NCI-H460 (cell line): ENCODE results near the gene DDX60. TPM values are rescaled to one million over a fixed set of nuclear protein-coding genes. Genes with fewer than 3 reads are reported as not detected.
"Not testable (repeated sequence)": the region's sequence is repeated elsewhere in the genome, so short reads cannot be mapped to it uniquely, and the experiment has no call there.

Experiments
- DNase-seq: peaks from one replicate; pipeline ENCODE4 v3.0.0-alpha.2; 2016; ENCODE audit warnings: low read depth; ENCODE audit errors: extremely low read depth
- total RNA-seq: library from RNA; depleted of rRNA; stranded (reverse); fragments of >200 nt; shearing (Covaris generic); gene quantifications from 2 replicates; pipeline ENCODE4 v1.2.3, GENCODE V29; 2014

The DDX60 gene
- total RNA-seq, 1 experiment from 2014 or later: 5.3 TPM

GRCh38 chr4:168293386-168293975 lies 25.1 kb downstream of the DDX60 start:
- DNase-seq: no peak

DNA sequence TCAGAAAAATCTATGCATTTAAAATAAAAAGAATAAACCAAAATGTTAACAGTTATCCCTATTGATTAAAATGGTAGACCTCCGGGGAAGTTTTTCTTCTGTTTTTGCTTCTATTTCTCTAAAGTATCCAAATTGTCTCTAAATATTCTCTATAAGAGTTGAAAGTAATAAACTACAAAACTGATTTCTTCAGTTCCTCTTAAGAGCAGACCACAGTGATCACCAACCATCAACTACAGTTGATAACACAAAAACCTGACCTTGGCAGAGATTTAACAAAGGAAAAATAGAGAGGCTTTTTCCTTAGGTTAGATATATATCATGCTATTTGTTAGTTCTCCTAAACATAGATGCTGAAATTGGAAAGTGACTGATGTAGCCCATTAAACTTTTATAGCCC lies 27.3 kb downstream of the DDX60 start:
- no peak for DNase-seq

DNA sequence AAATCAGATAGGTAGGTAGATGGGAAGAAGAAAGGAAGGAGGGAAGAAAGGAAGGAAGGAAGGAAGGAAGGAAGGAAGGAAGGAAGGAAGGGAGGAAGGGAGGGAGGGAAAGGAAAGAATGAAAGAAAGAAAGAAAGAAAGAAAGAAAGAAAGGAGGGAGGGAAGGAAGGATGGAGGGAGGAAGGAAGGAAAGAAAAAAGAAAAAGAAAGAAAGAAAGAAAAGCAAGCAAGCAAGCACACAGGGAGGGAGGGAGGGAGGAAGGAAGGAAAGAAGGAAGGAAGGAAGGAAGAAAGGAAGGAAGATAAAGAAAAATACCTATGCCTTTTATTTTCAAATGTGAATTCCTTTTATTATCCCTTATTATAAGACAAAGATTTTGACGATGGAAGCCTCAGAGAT lies 32.7 kb downstream of the DDX60 start:
- not testable (repeated sequence) for DNase-seq

DNA sequence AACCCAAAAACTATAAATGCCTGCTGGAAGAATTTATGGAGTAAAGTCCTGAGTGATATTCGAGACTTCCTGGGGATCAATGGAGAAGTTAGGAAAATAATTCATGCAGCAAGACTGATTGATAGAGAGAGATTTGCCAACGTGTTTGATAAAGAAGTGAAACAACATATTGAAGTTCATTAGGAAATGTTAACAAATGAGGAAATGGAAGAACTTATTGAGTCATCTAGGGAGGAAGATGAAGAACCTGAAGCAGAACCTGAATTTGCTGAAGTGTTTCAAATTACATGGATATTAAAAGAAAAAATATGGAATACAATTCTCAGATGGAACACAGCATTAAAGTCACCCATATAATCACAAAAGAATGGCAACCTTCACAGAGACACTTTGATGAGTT lies 39.0 kb downstream of the DDX60 start:
- DNase-seq: no peak

DNA sequence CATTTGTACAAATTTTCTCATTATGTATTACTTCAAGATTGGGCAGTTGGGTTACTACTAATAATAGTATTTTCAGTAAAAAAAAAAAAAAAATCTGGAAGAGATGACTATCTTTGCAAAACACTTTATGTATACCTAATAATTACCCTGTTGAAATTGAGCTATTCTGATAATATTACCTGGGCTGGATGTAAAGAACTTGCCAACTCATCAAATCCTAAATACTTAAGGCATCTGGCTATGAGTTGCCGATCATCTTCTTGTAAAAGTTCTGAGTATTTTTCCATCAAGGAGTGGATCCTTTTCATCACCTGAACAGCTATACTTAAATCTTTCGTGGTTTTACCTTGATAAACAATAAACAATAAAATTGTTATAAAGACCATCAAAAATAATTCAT lies 42.7 kb downstream of the DDX60 start:
- no peak for DNase-seq

DNA sequence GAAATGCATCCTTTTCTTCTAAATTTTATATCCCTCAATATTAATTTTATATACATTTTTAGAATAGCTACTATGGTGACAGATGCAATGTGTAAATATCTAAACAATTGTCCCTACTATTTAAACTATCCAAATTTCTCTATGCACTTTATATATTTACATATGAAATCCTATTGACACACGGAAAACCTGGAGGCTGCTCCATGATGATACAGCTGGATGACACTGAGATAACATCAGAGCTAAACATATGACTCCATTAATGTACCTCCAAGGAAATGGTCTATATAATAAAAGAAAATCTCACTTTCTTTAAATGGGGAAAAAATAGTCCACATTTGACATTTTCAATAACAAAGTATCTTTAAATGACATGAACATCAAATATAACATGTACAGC lies 43.7 kb downstream of the DDX60 start:
- DNase-seq: no peak

DNA sequence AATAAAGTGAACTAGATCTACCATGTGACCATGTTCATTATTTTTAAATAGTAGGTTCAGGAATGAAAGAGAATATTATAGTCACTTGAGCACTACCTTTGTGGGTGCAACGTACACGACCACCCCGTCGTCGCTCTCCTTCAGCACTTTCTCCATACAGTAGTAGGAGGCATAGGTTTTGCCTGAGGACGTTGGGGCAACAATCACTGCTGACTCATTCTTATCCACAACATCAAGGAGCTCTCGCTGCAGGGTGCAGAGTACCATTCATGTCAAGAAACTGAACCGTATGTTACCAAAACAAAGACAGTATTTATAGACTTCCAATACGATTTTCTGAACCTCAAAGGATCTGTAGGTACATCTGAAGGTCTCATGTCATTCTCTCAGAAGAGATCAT lies 44.7 kb downstream of the DDX60 start:
- DNase-seq: no peak

DNA sequence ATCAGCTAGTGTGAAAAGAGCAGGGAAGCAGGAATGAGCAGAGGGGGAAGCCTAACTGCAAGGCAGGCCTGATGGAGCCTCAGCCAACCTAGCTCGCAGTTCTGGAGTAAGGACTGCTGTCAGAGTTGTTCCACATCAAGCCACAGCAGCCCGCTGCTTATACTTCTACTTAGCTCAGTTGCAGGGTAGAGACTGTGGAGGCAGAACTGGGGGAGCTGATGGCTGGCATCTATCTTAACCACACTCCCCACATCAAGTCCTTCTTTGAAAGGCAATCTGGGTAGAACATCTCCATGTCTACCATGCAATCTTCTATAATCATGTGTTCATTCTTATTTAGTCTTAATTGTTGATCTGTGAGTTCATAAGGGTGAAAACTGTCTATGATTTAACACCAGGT lies 46.1 kb downstream of the DDX60 start:
- DNase-seq: no peak

GRCh38 chr4:168269896-168270295 lies 48.7 kb downstream of the DDX60 start:
- DNase-seq: no peak

- no peak for DNase-seq
Measured at GRCh38 chr4:168265327-168265726, 53.2 kb downstream of the DDX60 start.

- DNase-seq: no peak
Measured at GRCh38 chr4:168264903-168265302, 53.6 kb downstream of the DDX60 start.

- no peak for DNase-seq
Measured at GRCh38 chr4:168263039-168263438, 55.5 kb downstream of the DDX60 start.

DNA sequence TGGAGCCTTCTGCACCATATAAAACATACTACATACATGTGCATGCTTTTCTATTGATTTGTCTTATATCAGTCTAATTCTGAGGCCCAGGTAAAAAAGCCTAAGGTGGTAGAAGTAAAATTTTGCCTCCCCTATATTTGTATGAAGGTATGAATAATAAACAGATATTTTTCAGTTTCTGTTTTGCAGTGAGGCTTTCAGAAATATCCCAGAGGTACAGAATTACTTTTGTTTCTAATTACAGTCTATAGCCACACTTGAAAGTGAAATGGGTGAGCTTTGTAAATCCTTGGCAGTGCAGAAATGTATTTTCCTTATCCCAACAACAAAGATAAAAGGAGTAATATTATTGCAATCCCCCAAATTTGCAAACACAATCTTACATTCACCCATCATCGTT lies 59.5 kb downstream of the DDX60 start:
- DNase-seq: no peak

DNA sequence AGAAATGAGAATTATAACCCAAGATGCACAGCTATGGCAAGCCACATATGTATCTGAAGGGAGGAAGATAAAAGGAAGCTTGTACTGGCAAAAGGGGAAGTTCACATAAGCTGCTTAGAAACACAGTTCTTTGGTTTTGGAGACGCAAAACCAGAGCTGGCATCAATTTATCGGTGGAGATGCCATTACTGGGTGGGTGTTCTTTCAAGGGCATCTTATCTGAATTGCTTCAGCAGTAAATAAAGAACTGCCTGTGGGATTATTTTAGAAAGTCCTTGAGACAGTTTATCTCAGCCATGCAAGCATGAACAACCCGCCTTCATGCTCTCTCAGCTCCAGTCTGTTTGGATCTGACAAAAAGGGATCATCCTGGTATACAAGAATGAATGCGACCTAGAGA lies 60.8 kb downstream of the DDX60 start:
- DNase-seq: no peak

DNA sequence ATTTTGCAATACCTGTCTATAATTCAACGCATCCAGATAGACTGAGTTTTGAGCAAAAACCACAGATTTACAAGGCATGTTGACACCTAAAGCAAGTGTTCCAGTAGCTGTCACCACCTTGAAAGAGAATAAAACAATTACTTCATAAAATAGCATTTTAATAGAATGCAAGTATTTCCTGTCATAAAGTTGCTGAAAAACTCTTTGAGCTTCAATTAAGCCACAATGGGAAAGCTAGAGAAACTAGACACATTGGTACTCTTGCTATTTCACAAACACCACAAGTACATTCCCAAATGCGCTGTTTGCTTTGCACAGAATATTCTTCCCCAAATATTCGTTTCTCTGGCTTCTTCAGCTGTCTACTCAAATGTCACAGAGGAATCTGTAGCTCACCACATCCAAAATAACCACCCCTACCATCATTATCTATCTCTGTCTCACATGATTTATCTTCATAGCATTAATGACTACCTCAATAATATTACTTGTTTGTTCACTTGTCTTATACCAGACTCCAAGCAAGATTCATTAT lies 70.3 kb downstream of the DDX60 start:
- no peak for DNase-seq

GRCh38 chr4:168247603-168248002 lies 70.9 kb downstream of the DDX60 start:
- DNase-seq: no peak

- DNase-seq: no peak
Measured at GRCh38 chr4:168241953-168242352, 76.6 kb downstream of the DDX60 start.

DNA sequence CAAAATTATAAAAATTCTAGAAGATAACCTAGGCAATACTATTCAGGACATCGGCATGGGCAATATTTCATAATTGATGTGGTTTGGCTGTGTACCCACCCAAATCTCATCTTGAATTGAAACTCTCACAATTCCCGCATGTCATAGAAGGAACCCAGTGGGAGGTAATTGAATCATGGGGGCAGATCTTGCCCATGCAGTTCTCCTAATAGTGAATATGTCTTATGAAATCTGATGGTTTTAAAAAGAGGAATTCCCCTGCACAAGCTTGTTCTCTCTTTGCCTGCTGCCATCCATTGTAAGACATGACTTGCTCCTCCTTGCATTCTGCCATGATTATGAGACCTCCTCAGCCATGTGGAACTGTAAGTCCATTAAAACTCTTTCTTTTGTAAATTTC lies 77.7 kb downstream of the DDX60 start:
- DNase-seq: no peak

DNA sequence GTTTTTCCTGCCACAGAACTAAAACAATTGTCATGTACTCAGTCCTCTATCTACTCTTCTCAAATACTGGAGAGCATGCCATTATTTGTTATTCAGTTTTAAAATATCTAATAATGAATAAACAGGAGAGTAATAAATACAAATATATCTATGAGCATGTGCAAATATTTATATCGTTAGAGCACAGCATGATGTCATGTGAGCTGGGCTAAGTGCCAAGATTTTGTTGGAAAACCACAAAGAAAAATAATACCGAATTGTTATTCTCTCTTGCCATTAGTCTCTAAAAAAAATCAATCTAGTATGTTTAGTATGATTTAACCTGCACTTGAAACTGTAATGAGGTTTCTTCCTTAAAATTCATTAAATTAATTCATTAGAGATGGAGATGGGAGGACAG lies 97.3 kb downstream of the DDX60 start:
- DNase-seq: no peak

GRCh38 chr4:168220893-168221292 lies 97.7 kb downstream of the DDX60 start:
- no peak for DNase-seq

DNA sequence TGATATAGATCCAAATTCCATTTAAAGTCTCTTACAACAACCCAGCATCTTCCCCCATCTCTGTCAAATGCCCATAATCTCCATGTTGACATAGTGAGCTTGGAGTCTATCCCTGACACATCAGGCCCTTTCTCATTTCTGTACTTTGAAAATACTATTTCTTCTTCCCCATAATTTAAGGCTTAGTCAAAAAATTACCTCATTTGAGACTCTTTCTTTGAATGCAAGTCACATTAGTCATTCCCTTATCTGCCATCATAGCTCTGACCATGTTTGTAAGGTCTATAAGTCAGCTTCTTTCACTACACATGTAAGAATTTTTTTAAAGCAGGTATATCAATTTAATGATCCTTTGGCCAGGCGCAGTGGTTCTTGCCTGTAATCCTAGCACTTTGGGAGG lies 99.9 kb downstream of the DDX60 start:
- DNase-seq: no peak

DNA sequence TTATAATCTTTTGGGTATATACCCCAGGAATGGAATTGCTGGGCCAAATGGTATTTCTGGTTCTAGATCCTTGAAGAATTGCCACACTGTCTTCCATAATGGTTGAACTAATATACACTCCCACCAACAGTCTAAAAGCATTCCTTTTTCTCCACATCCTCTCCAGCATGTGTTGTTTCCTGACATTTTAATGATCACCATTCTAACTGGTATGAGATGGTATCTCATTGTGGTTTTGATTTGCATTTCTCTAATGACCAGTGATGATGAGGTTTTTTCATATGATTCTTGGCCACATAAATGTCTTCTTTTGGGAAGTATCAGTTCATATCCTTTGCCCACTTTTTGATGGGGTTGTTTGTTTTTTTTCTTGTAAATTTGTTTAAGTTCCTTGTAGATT lies 105.0 kb downstream of the DDX60 start:
- not testable (repeated sequence) for DNase-seq

- DNase-seq: no peak
Measured at GRCh38 chr4:168212656-168213055, 105.9 kb downstream of the DDX60 start.
